Measurements from ENCODE around the gene KNSTRN. TPM values are rescaled to one million over a fixed set of nuclear protein-coding genes. Genes with fewer than 3 reads are reported as not detected.

KNSTRN gene
- total RNA-seq, 3 donors from 2014 or later (not counting 1 experiment from before 2014, with no cell fraction given), result 5.4 to 7.6 (median 5.6) TPM

DNA sequence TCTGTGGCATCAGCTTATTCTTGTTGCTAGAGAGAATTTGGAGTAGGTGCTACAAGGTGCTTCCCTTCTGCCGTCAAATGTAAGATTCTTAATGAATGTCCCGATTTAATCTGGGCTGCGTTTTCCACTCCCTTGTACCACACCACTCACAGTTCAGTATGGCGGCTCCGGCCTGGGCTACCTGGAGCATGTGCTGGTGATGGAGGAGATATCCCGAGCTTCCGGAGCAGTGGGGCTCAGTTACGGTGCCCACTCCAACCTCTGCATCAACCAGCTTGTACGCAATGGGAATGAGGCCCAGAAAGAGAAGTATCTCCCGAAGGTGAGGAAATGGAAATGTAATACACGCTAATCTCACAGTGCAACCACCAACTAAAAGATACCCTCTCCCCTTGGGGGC is 28.0 kb downstream of the KNSTRN start:
- DNase-seq (no peak), ATAC-seq (no peak)
- Histone ChIP-seq H3K27me3 (ENCODE audit: control insufficient read depth, insufficient read depth, low read length) (no peaks in the 10 kb centered on the region), H3K4me3 (ENCODE audit: low read length) (no peak overlapping the region), H3K4me1 (ENCODE audit: control insufficient read depth, insufficient read depth, low read length) (peaks cover 14% of the 10 kb centered on the region), H3K27ac (ENCODE audit: low read length) (no peak overlapping the region), H3K9me3 (ENCODE audit: control insufficient read depth, insufficient read depth, low read length) (no peaks in the 10 kb centered on the region), H3K36me3 (ENCODE audit: control insufficient read depth, insufficient read depth, low read length) (peaks cover 57% of the 10 kb centered on the region)
- 95% methylated on average over 4 of the region's 11 CpGs for WGBS (ENCODE audit: insufficient coverage)
- intact Hi-C loops (cut with micrococcal nuclease), result no loop called here
- Mint-ChIP-seq H3K27ac (no peak overlapping the region), H3K9me3 (no peaks in the 10 kb centered on the region), H3K36me3 (peaks cover 19% of the 10 kb centered on the region), H3K4me3 (no peak overlapping the region), H3K4me1 (peaks cover 20 to 28% of the 10 kb centered on the region in 2 donors), H3K27me3 (ENCODE audit: low read depth in 2 of 2) (no peaks in the 10 kb centered on the region)
- no peak for TF ChIP-seq CTCF (IDR thresholded peaks at IDR 0.05)

DNA sequence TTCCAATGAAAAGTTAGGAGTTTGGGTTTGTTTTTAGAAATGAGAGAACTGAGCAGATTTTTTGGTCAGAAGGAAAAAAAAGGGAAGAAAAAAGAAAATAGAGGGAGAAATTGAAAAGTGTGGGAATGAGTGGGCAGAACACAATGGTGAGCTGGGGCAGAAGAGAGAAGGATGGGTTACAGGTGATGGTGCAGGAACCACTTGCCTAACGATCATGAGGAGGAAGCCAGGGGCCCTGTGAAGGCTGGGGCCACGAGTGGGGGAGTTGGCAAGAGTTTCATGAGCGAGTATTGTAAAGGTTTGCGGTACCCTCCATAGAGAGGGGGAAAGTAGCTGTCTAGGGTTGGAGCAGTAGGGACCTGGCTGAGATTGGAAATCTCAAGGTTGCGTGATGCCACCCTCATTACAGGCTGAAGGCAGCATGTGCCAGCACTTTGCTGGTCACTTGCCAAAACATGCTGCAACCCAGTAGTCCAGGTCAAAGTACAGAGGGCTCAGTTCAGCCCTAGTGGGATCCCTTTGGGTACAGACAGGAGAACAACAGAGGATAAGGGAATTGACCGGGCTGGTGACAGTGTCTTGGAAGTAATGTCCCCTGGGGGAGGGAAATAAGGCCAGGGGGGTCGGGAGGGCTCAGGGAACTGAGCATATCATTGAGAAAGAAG is 29.7 kb downstream of the KNSTRN start:
- H3K27me3 Mint-ChIP-seq (ENCODE audit: low read depth in 2 of 2), result no peaks in the 10 kb centered on the region
- ATAC-seq (no peak), DNase-seq (no peak)
- no peaks in the 10 kb centered on the region for H3K9me3 Mint-ChIP-seq
- peaks cover under 1% of the 10 kb centered on the region for H3K4me1 ChIP-seq (ENCODE audit: control insufficient read depth, insufficient read depth, low read length)
- intact Hi-C loops (cut with micrococcal nuclease), result no loop called here
- H3K36me3 ChIP-seq (ENCODE audit: control insufficient read depth, insufficient read depth, low read length), result peaks cover 69% of the 10 kb centered on the region
- H3K4me3 Mint-ChIP-seq, result no peak overlapping the region
- no peak overlapping the region for H3K27ac Mint-ChIP-seq
- H3K27ac ChIP-seq (ENCODE audit: low read length), result no peak overlapping the region
- TF ChIP-seq CTCF (IDR thresholded peaks at IDR 0.05), result no peak
- H3K27me3 ChIP-seq (ENCODE audit: control insufficient read depth, insufficient read depth, low read length), result no peaks in the 10 kb centered on the region
- H3K4me3 ChIP-seq (ENCODE audit: low read length), result no peak overlapping the region
- no peaks in the 10 kb centered on the region for H3K9me3 ChIP-seq (ENCODE audit: control insufficient read depth, insufficient read depth, low read length)
- peaks cover 8 to 17% of the 10 kb centered on the region in 2 donors for H3K4me1 Mint-ChIP-seq
- H3K36me3 Mint-ChIP-seq, result peaks cover 19% of the 10 kb centered on the region
- 91% methylated on average over 7 of the region's 7 CpGs for WGBS (ENCODE audit: insufficient coverage)

DNA sequence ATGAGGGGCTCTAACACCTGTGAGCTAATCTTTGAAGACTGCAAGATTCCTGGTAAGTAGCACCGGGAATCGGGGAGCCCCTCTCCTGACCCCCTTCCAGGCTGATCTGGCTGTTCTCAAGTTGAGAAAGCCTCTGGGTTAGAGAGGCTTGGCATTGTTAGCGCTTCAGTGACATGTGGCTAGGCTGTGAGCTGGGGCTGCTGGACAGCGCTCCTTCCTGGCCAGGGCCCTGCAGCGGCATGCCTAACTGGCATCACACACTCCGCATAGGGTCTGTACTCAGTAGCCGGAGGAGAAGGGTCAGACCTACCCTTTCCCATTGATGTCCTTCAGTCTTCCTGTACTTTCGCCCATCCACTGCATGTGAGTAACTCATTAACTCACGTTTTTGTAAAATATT is 30.5 kb downstream of the KNSTRN start:
- peaks cover under 1 to 9% of the 10 kb centered on the region in 2 donors for H3K4me1 Mint-ChIP-seq
- no peaks in the 10 kb centered on the region for H3K9me3 ChIP-seq (ENCODE audit: control insufficient read depth, insufficient read depth, low read length)
- ATAC-seq, result no peak
- H3K9me3 Mint-ChIP-seq, result no peaks in the 10 kb centered on the region
- no peak for TF ChIP-seq CTCF (IDR thresholded peaks at IDR 0.05)
- no peak overlapping the region for H3K4me3 Mint-ChIP-seq
- H3K27ac ChIP-seq (ENCODE audit: low read length), result no peak overlapping the region
- no peak overlapping the region for H3K27ac Mint-ChIP-seq
- intact Hi-C loops (cut with micrococcal nuclease), result no loop called here
- WGBS (ENCODE audit: insufficient coverage), result 98% methylated on average over 7 of the region's 9 CpGs
- no peak overlapping the region for H3K4me3 ChIP-seq (ENCODE audit: low read length)
- no peak for DNase-seq
- no peaks in the 10 kb centered on the region for H3K27me3 Mint-ChIP-seq (ENCODE audit: low read depth in 2 of 2)
- H3K36me3 ChIP-seq (ENCODE audit: control insufficient read depth, insufficient read depth, low read length), result peaks cover 71% of the 10 kb centered on the region
- peaks cover 19% of the 10 kb centered on the region for H3K36me3 Mint-ChIP-seq
- no peaks in the 10 kb centered on the region for H3K4me1 ChIP-seq (ENCODE audit: control insufficient read depth, insufficient read depth, low read length)
- H3K27me3 ChIP-seq (ENCODE audit: control insufficient read depth, insufficient read depth, low read length), result no peaks in the 10 kb centered on the region

- peaks cover 0 to 6% of the 10 kb centered on the region in 2 donors for H3K4me1 Mint-ChIP-seq
- H3K4me3 Mint-ChIP-seq, result no peak overlapping the region
- Histone ChIP-seq H3K4me1 (ENCODE audit: control insufficient read depth, insufficient read depth, low read length) (no peaks in the 10 kb centered on the region), H3K27ac (ENCODE audit: low read length) (no peak overlapping the region), H3K27me3 (ENCODE audit: control insufficient read depth, insufficient read depth, low read length) (no peaks in the 10 kb centered on the region), H3K9me3 (ENCODE audit: control insufficient read depth, insufficient read depth, low read length) (no peaks in the 10 kb centered on the region), H3K36me3 (ENCODE audit: control insufficient read depth, insufficient read depth, low read length) (peaks cover 72% of the 10 kb centered on the region), H3K4me3 (ENCODE audit: low read length) (no peak overlapping the region)
- no peak for ATAC-seq
- no peak overlapping the region for H3K27ac Mint-ChIP-seq
- intact Hi-C loops (cut with micrococcal nuclease), result no loop called here
- H3K9me3 Mint-ChIP-seq, result no peaks in the 10 kb centered on the region
- no peak for DNase-seq
- peaks cover 19% of the 10 kb centered on the region for H3K36me3 Mint-ChIP-seq
- WGBS (ENCODE audit: insufficient coverage), result 96% methylated on average over 7 of the region's 7 CpGs
- H3K27me3 Mint-ChIP-seq (ENCODE audit: low read depth in 2 of 2), result no peaks in the 10 kb centered on the region
- TF ChIP-seq CTCF (IDR thresholded peaks at IDR 0.05), result no peak
These were observed 32.3 kb downstream of the KNSTRN start for GRCh38 chr15:40414816-40415215.
